NCI-H2171 treated with DMSO at 0.1 percent for 48 hours (cell line): ENCODE results near the gene FKBP11.
A peak's percentile ranks its signal among the peaks of the same experiment; 100 is the strongest.
"Not testable (repeated sequence)": the region's sequence is repeated elsewhere in the genome, so short reads cannot be mapped to it uniquely, and the experiment has no call there.

Experiments
- DNase-seq: peaks from one replicate; lab custom pipeline; 2025; lab: John Stamatoyannopoulos, UW

Gene FKBP11

GRCh38 chr12:48903982-48904411 is 21.3 kb downstream of the FKBP11 start:
- DNase-seq: peak; percentile 81

- no peak for DNase-seq
Measured at GRCh38 chr12:48903363-48903981, 21.8 kb downstream of the FKBP11 start.

- no peak for DNase-seq
Measured at GRCh38 chr12:48901278-48901677, 24.0 kb downstream of the FKBP11 start.

GRCh38 chr12:48899651-48900050 is 25.6 kb downstream of the FKBP11 start:
- no peak for DNase-seq

- no peak for DNase-seq
Measured at GRCh38 chr12:48894271-48894670, 31.0 kb downstream of the FKBP11 start.

- peak; percentile 50 for DNase-seq
Measured at GRCh38 chr12:48890657-48891418, 34.5 kb downstream of the FKBP11 start.

- DNase-seq: no peak
Measured at GRCh38 chr12:48889679-48890078, 35.6 kb downstream of the FKBP11 start.

GRCh38 chr12:48883305-48884161 is 41.8 kb downstream of the FKBP11 start:
- DNase-seq: no peak

GRCh38 chr12:48882972-48883304 is 42.4 kb downstream of the FKBP11 start:
- DNase-seq: no peak

- DNase-seq: no peak
Measured at GRCh38 chr12:48882315-48882687, 43.0 kb downstream of the FKBP11 start.

- no peak for DNase-seq
Measured at GRCh38 chr12:48881686-48882314, 43.5 kb downstream of the FKBP11 start.

- no peak for DNase-seq
Measured at GRCh38 chr12:48880647-48881046, 44.6 kb downstream of the FKBP11 start.

GRCh38 chr12:48878548-48878947 is 46.7 kb downstream of the FKBP11 start:
- no peak for DNase-seq

GRCh38 chr12:48875944-48876515 is 49.3 kb downstream of the FKBP11 start:
- DNase-seq: no peak

GRCh38 chr12:48873534-48873933 is 51.8 kb downstream of the FKBP11 start:
- not testable (repeated sequence) for DNase-seq

GRCh38 chr12:48873096-48873495 is 52.2 kb downstream of the FKBP11 start:
- no peak for DNase-seq
